IPS-18a (cell line): ENCODE results near the gene SPOCK1.

Experiments
- H3K27ac ChIP-seq: one replicate; pipeline ENCODE4 v1.5.1; 2013; ENCODE audit warnings: low read length
- H3K27me3 ChIP-seq: one replicate; pipeline ENCODE4 v1.6.1; 2013; ENCODE audit warnings: mild to moderate bottlenecking, low read length; ENCODE audit not compliant: control insufficient read depth, insufficient read depth
- H3K36me3 ChIP-seq: one replicate; pipeline ENCODE4 v1.6.1; 2013; ENCODE audit warnings: low read depth, low read length; ENCODE audit not compliant: control insufficient read depth
- H3K4me1 ChIP-seq: one replicate; pipeline ENCODE4 v1.6.1; 2013; ENCODE audit warnings: low read depth, low read length; ENCODE audit not compliant: control insufficient read depth
- H3K4me3 ChIP-seq: one replicate; pipeline ENCODE4 v1.5.1; 2013; ENCODE audit warnings: low read length
- H3K9ac ChIP-seq: one replicate; pipeline ENCODE4 v1.6.1; 2013; ENCODE audit warnings: mild to moderate bottlenecking, low read length, moderate library complexity
- H3K9me3 ChIP-seq: one replicate; pipeline ENCODE4 v1.6.1; 2013; ENCODE audit warnings: low read depth, low read length; ENCODE audit not compliant: control insufficient read depth

The SPOCK1 gene

GRCh38 chr5:137194300-137194699 lies 304.8 kb downstream of the SPOCK1 start:
- no peak overlapping the region for H3K4me3 ChIP-seq
- no peak overlapping the region for H3K27ac ChIP-seq

GRCh38 chr5:137192293-137192743 lies 306.8 kb downstream of the SPOCK1 start:
- Histone ChIP-seq H3K4me1 (no peaks in the 10 kb centered on the region), H3K9ac (no peak overlapping the region), H3K36me3 (no peaks in the 10 kb centered on the region), H3K9me3 (no peaks in the 10 kb centered on the region), H3K4me3 (no peak overlapping the region), H3K27ac (no peak overlapping the region), H3K27me3 (no peaks in the 10 kb centered on the region)

More at GRCh38 chr5:137194300-137194699, 304.8 kb downstream of the SPOCK1 start:
- no peaks in the 10 kb centered on the region for H3K4me1 ChIP-seq
- H3K27me3 ChIP-seq, result no peaks in the 10 kb centered on the region
- H3K9ac ChIP-seq, result no peak overlapping the region
- no peaks in the 10 kb centered on the region for H3K36me3 ChIP-seq
- no peaks in the 10 kb centered on the region for H3K9me3 ChIP-seq

- H3K36me3 ChIP-seq, result no peaks in the 10 kb centered on the region
- no peak overlapping the region for H3K27ac ChIP-seq
- H3K27me3 ChIP-seq, result no peaks in the 10 kb centered on the region
- H3K9ac ChIP-seq, result no peak overlapping the region
- no peak overlapping the region for H3K4me3 ChIP-seq
- H3K9me3 ChIP-seq, result no peaks in the 10 kb centered on the region
- no peaks in the 10 kb centered on the region for H3K4me1 ChIP-seq
These were observed 307.9 kb downstream of the SPOCK1 start for GRCh38 chr5:137191179-137191578.

- H3K4me1 ChIP-seq, result no peaks in the 10 kb centered on the region
- H3K27me3 ChIP-seq, result no peaks in the 10 kb centered on the region
- no peak overlapping the region for H3K4me3 ChIP-seq
- H3K27ac ChIP-seq, result no peak overlapping the region
- no peaks in the 10 kb centered on the region for H3K36me3 ChIP-seq
- no peaks in the 10 kb centered on the region for H3K9me3 ChIP-seq
- H3K9ac ChIP-seq, result no peak overlapping the region
These were observed 308.7 kb downstream of the SPOCK1 start for GRCh38 chr5:137190441-137190840.

- H3K36me3 ChIP-seq, result no peaks in the 10 kb centered on the region
- no peak overlapping the region for H3K4me3 ChIP-seq
- no peaks in the 10 kb centered on the region for H3K27me3 ChIP-seq
- H3K4me1 ChIP-seq, result no peaks in the 10 kb centered on the region
- H3K27ac ChIP-seq, result no peak overlapping the region
- H3K9me3 ChIP-seq, result no peaks in the 10 kb centered on the region
- no peak overlapping the region for H3K9ac ChIP-seq
These were observed 309.1 kb downstream of the SPOCK1 start for GRCh38 chr5:137190031-137190430.

GRCh38 chr5:137188566-137188965 lies 310.6 kb downstream of the SPOCK1 start:
- Histone ChIP-seq H3K9ac (no peak overlapping the region), H3K27me3 (no peaks in the 10 kb centered on the region), H3K27ac (no peak overlapping the region), H3K4me1 (no peaks in the 10 kb centered on the region), H3K36me3 (no peaks in the 10 kb centered on the region), H3K4me3 (no peak overlapping the region), H3K9me3 (no peaks in the 10 kb centered on the region)

GRCh38 chr5:137186759-137187461 lies 312.2 kb downstream of the SPOCK1 start:
- H3K9ac ChIP-seq, result no peak overlapping the region
- no peak overlapping the region for H3K27ac ChIP-seq
- no peaks in the 10 kb centered on the region for H3K27me3 ChIP-seq
- no peaks in the 10 kb centered on the region for H3K36me3 ChIP-seq
- no peak overlapping the region for H3K4me3 ChIP-seq
- H3K9me3 ChIP-seq, result no peaks in the 10 kb centered on the region
- H3K4me1 ChIP-seq, result no peaks in the 10 kb centered on the region

- H3K9ac ChIP-seq, result no peak overlapping the region
- no peaks in the 10 kb centered on the region for H3K4me1 ChIP-seq
- H3K27ac ChIP-seq, result no peak overlapping the region
- H3K36me3 ChIP-seq, result no peaks in the 10 kb centered on the region
- no peaks in the 10 kb centered on the region for H3K9me3 ChIP-seq
- H3K4me3 ChIP-seq, result no peak overlapping the region
- no peaks in the 10 kb centered on the region for H3K27me3 ChIP-seq
These were observed 313.9 kb downstream of the SPOCK1 start for GRCh38 chr5:137185193-137185592.

GRCh38 chr5:137184734-137185133 lies 314.4 kb downstream of the SPOCK1 start:
- no peak overlapping the region for H3K4me3 ChIP-seq

GRCh38 chr5:137182576-137182975 lies 316.6 kb downstream of the SPOCK1 start:
- no peak overlapping the region for H3K9ac ChIP-seq
- H3K27ac ChIP-seq, result no peak overlapping the region
- no peak overlapping the region for H3K4me3 ChIP-seq
- H3K4me1 ChIP-seq, result no peaks in the 10 kb centered on the region
- H3K9me3 ChIP-seq, result no peaks in the 10 kb centered on the region
- no peaks in the 10 kb centered on the region for H3K27me3 ChIP-seq
- no peaks in the 10 kb centered on the region for H3K36me3 ChIP-seq

More at GRCh38 chr5:137184734-137185133, 314.4 kb downstream of the SPOCK1 start:
- Histone ChIP-seq H3K9ac (no peak overlapping the region), H3K9me3 (no peaks in the 10 kb centered on the region), H3K27me3 (no peaks in the 10 kb centered on the region), H3K27ac (no peak overlapping the region), H3K36me3 (no peaks in the 10 kb centered on the region), H3K4me1 (no peaks in the 10 kb centered on the region)

- no peak overlapping the region for H3K9ac ChIP-seq
These were observed 317.5 kb downstream of the SPOCK1 start for GRCh38 chr5:137181667-137182066.

GRCh38 chr5:137179203-137179602 lies 319.9 kb downstream of the SPOCK1 start:
- H3K4me3 ChIP-seq, result no peak overlapping the region
- H3K9me3 ChIP-seq, result no peaks in the 10 kb centered on the region
- no peak overlapping the region for H3K27ac ChIP-seq
- H3K27me3 ChIP-seq, result no peaks in the 10 kb centered on the region
- no peaks in the 10 kb centered on the region for H3K36me3 ChIP-seq
- H3K9ac ChIP-seq, result no peak overlapping the region
- no peaks in the 10 kb centered on the region for H3K4me1 ChIP-seq

More at GRCh38 chr5:137181667-137182066, 317.5 kb downstream of the SPOCK1 start:
- Histone ChIP-seq H3K4me1 (no peaks in the 10 kb centered on the region), H3K36me3 (no peaks in the 10 kb centered on the region), H3K27me3 (no peaks in the 10 kb centered on the region), H3K27ac (no peak overlapping the region), H3K4me3 (no peak overlapping the region), H3K9me3 (no peaks in the 10 kb centered on the region)
